Inferior parietal cortex (tissue), 1 donor: ENCODE data around the gene FGD6.
"Not testable (repeated sequence)": the region's sequence is repeated elsewhere in the genome, so short reads cannot be mapped to it uniquely, and the experiment has no call there.

Experiments
- DNase-seq: peaks from one replicate; pipeline ENCODE4 v3.0.0-alpha.2; 2016; ENCODE audit errors: extremely low spot score

The FGD6 gene

DNA sequence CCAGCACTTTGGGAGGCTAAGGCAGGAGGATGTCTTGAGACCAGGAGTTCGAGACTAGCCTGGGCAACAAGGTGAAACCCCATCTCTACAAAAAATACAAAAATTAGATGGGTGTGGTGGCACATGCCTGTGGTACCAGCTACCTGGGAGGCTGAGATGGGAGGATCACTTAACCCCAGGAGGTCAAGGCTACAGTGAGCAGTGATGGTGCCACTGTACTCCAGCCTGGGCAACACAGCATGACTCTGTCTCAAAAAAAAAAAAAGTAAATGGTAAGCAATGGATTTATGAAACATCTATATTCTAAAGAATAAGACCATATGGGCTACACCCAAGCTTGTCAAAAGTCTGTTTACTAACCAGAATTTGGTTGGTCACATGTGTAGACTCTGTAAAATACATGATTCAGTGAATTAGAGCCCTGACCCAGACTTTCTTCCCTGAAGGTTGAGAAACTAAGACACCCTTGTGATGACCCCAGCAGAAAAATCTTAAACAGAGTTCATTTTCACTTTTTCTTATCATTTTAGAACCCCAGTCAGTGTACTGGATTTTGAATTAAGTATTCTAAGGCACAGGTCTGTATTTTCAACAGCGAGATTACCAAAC is 12.1 kb downstream of the FGD6 start:
- DNase-seq = no peak

DNA sequence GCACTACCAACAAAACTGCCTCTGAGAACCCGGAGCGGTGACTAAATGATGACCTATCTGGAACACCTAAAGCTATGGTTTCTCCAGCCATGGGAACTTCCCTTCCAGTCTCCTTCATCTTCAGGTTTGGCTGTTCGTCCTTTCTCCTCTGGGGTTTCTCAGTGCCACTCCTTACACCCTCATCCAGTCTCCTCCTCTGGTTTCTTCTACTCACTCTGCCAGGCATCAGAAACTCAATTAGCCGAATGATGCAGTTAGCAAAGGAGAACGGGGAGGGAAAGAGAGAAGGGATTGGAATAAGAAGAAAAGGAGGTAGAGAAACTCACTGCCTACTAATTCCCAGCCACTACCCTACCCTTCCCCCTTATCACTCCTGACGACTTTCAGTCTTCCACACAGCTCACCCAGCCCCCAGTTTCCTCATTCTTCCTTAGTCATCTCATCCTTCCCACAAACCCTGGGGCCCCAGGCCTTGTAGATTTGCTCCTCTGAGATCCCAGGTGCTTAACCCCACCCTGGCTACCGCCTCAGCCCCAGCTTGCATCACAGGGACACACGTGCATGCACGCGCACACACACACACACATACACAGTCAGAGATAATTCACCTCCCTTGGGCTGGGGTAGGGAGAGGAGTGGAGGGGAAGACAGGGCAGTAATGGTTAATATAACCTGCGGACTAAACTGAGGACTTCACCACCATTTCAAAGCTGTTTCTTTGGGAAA is 13.0 kb downstream of the FGD6 start:
- no peak for DNase-seq

DNA sequence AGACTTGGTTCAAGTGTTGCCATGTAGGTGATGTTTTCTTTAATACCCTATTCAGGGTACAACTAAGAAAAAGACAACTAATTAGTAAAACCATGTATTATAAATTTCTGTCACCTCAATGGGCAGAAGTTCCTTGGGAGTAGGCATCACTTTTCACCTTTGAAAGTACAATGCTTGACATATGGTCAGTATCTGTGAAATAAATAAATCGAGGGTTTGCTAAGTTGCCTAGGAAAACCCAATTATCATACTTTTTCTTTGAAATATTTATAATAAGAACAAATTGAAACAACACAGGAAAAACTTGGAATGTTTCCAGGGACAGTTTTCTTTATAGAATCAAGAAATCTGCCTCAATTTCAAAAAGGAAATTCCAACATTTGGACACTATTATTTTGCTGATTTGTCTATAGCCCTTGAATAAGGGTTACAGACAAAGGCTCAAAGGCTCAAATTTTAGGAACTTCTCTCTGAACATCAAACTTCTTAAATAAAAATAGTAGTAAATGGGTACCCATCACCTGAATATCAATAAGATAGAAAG is 13.7 kb downstream of the FGD6 start:
- no peak for DNase-seq

DNA sequence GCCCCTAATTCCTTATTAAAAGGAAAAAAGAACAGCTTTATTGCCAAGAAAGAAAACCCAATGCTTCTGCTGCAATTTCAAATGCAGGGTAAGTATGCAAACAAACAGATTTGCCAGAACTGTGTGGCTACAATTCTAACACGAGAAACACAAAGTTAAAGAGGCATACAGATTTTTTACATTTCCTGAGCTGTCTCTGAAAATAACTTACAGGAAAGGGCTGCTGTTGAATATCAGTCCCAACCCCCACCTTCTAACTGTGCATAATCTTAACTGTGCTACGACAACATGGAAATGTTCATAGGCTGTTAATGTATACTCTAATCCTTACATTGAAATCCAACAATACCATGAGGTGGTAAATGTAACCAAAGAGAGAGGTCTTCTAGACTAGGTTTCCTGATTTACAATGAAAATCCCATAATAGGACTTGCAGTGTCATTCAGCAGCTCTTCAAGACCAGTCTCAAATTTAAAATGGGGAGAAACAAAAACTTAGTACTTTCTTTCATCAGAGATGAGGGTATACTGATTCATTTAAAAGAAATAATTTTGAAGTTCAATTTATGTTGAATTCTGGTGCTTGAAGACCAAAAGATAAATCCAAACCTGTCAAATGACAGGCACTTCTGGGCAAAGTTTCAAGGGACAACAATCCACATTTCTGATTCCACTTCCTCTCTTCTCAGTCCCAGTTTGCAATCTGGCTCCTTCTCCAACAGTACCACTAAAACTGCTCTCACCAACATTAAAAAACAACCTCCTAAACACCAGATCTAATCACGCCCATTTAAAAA is 14.4 kb downstream of the FGD6 start:
- no peak for DNase-seq

DNA sequence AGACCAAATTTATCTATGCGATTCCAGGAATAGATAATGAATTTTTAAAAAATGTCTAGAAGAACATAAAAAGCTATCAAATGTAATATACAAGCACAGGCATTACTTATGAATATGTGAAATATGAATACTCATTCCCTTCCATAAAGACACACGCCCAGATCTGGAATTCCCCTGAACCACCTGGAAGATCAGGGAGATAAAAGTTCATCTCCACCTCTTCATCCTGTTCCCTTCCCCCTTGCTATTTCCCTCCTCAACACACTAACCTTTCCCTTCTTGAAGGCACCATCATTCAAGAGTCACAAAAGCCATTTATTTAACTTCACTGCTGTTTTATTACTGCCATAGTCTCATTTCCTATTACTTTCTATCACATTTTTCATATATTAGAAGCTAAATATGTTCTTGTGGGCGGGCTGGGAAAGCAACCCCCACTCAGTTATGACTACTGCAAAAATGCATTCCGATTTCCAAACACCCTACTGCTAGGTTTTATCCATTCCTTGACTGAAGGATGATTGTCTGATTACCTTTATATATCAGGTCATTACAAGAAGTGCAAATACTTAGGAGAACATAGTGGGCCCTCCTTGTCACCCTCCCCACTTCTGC is 16.1 kb downstream of the FGD6 start:
- DNase-seq = no peak

DNA sequence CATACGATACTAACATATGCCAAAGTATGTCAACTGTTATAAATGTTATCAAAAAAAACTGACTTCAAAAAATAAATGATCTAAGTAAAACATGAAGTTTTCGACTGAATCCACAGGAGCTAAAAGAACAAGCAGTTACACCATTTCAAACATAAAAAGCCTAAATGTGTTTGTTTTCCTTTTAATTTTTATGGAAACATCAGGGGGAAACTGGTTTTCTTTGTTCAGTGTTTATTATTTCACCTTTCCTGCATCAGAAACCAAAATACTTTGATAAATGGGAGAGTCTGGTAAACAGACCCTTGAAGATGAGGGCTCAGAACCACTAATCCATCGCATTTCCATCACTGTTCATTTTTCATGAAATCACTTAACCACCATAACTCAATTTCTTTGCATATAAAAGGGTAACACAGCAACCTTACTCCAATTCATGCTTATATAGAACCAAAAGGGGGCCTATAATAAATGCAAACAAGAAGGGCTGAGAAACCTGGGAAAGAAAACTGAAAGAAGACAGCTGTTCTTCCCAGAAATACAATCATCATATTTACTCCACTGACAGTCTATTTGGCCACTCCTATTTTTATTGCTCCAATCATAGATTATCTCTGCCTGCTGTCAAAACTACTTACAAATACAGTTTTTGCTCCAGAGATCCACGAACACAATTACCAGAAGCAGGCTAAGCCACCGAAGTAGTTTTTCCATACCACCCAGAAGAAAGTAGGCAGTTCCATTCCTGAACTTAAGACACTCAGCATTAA is 17.0 kb downstream of the FGD6 start:
- no peak for DNase-seq

DNA sequence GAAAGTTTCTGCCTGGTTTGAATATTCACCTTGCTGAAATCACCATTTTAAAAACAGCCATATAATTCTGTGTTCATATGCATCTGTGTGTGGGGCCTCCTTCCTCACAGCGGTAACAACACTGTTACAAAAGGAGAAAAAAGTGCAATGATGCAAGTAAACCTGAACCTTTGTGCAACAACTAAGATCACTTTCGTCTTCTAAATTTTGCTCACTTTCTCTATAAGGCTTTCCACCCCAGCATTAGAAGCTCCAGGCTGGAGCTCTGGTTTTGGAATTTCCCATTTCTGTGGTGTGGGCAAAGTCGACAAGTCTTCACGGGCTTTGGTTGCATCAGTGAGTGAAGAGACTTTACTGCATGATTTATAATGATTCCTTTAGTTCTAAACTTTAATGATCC is 18.4 kb downstream of the FGD6 start:
- DNase-seq = no peak

DNA sequence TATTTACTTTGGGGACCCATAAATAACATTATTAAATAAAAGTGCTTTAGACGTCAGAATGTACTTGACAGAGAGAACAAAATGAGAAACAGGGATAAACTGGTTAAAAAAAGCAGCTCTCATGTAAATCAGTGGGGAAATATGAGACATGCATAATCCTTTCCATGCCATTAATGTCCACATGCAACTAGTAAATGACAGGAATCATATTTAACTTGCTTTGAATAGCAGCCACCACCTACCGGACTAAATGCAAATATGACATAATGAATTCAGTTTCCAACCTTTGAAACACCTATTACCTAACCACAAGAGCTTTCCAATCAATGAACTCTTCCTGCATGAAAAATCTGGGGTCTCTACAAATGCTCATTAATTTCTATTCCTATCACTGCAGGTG is 19.6 kb downstream of the FGD6 start:
- DNase-seq = no peak

DNA sequence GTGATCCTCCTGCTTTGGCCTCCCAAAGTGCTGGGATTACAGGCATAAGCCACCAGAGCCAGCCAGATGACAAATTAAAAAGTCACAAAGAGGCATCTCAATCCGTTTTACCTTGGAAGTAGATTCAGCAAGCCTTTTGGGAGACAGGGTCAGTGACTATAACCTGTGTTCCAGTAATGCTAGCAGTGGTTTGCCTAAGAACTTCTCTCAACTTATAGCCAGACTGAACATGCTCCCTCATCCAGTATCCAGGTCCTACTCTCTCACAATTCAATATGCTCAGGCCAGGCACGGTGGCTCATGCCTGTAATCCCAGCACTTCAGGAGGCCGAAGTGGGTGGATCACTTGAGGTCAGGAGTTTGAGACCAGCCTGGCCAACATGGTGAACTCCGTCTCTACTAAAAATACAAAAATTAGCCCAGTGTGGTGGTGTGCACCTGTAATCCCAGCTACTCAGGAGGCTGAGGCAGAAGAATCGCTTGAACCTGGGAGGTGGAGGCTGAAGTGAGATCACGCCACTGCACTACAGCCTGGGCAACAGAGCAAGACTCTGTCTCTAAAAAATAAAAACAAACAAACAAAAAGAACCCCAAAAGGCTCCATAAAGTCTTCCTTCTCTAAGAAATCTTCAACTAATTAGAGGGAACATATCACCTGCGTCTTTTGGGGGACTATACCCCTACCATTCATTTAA is 20.2 kb downstream of the FGD6 start:
- DNase-seq = not testable (repeated sequence)

DNA sequence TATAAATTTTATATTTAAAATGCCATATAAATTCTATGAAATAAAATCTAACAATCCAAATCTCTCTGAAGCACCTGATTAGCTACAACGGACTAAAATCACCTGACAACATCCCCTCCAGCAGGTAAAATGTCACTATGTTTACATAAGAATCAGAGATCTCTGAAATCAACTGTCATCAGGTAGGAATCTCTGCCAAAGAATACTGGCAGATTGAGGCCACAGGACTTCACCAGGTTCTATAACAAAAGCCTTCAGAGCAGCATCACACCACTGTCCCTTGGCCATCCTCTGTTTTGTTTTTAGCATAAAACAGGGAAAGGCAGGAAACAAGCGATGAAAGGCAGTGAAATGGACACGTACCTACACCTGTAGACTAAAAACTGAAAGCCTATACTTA is 22.1 kb downstream of the FGD6 start:
- DNase-seq = no peak

DNA sequence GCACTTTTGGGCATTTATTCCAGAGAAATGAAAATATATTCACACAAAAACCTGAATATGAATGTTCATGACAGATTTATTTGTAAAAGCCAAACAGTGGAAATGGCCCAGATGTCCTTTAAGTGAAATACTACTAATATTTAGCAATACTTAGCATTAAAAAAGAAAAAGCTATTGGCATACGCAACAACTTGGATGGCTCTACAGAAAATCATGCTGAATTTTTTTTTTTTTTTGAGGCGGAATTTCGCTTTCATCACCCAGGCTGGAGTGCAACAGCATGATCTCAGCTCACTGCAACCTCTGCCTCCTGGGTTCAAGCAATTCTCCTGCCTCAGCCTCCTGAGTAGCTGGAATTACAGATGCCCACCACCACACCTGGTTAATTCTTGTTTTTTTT is 24.1 kb downstream of the FGD6 start:
- no peak for DNase-seq

DNA sequence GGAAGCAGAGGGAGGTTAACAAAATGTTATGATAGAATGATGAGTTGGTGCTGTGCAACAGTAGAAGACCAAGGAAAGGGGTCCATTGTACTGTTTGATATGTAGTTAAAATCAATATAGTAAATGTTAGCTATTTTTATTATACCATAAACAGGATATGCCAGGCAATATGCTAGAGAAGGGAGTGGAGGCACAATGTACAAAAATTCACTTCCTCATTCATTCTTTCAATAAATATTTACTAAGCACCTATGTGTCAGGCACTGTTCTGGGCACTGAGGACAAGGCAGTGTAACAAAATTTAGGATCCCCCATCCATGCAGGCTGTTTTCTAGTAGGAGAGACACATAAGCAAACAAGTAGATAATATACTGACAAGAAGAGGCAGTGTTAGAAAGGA is 25.0 kb downstream of the FGD6 start:
- DNase-seq = no peak

DNA sequence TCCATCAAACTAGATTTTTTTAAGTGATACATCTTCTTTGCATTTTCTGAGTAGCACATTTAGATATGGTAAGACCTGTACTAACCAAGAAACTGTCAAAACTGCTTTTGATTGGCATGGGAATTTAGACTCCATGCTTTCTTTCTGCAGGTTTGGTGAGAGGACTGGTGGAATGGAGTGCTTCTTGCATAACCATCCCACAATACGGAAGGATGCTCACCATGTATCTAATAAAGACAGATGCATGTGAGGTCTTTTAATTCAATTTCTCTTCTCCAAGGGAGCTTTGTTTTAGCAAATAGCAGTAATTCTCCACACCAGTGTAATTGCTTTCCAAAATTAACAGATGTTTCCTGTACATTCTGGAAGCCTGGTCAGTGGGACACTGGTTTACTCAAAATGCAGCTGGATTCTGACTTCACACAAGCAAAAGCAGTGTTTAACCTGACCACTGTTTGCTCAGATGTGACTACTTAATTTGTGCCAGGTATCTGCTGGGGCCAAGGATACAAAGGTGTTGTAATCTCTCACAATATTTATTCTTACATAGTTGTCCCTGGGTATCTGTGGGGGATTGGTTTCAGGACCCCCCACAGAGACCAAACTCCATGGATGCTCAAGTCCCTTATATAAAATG is 26.1 kb downstream of the FGD6 start:
- DNase-seq = no peak

DNA sequence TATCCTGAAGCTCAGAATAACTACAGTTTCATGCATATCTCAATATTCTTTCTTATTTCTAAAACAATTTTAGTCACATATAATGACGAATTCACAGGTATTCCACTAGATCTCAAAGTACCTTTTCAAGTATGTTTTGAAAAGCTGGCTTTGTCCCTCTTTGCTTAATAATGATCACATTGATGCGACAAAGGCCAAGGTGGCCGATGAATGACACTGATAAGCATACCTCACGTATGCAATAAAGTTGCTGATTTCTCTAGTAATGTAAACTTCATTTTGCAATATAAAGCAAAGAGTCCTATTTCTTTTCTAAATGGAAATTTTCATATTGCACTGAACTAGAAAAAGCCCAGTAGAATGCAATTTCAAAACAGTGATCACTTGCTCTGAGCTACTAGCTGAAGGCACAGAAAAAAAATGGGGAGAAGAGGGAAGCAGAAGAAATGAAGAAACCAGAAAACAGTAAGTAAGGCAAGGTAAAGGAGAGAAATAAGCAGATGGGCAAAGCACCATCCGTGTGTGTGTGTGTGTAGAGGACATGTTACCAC is 29.3 kb downstream of the FGD6 start:
- no peak for DNase-seq

DNA sequence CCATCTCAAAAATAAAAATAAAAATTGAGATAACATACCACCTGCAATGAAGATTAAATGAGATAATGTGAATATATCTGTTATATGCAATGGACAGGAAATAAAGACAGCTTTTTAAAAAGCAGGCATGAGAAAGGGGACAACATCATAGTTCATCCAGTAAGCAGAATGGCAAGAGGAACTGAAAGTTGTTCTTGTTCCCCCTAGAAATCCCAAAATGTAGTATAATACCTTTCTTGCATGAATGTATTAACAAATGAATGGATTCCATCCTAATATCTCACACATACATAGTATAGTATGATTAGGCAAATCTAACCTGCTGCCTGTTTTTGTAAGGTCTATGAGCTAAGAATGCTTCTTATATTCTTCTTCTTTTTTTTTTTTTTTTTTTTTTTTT is 31.4 kb downstream of the FGD6 start:
- DNase-seq = no peak

DNA sequence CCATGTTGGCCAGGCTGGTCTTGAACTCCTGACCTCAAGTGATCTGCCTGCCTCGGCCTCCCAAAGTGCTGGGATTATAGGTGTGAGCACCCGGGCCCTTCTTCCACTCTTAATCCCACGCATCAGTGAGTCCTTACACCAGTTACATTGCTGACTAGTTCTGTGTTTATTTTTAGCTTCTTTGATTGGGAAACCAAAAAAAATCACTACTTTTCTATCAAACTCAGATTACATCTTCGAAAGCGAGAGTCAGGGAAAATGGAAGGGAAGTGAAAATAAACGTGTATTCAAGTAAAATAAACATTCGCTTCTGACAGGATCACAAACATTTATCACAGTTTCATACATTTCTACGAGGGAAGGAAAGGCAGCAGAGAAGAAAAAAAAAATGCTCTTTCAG is 32.2 kb downstream of the FGD6 start:
- no peak for DNase-seq

DNA sequence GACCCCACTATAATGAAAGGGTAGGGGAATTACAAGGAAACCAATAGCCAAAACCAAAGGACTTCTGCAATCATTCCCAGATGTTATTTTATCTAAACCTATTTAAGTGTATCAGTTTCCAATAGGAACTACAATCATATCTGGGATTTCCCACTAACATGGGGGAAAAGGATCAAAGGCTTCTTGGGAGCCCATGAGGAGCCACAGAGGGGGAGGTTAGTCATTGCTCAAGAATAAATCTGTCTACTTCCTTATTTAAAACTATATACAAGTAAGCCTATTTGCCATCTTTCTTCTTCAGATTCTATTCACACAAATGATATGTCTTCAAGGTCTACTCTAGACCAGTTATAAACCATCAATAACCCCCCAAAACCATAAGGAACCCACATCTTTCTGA is 33.1 kb downstream of the FGD6 start:
- DNase-seq = no peak

DNA sequence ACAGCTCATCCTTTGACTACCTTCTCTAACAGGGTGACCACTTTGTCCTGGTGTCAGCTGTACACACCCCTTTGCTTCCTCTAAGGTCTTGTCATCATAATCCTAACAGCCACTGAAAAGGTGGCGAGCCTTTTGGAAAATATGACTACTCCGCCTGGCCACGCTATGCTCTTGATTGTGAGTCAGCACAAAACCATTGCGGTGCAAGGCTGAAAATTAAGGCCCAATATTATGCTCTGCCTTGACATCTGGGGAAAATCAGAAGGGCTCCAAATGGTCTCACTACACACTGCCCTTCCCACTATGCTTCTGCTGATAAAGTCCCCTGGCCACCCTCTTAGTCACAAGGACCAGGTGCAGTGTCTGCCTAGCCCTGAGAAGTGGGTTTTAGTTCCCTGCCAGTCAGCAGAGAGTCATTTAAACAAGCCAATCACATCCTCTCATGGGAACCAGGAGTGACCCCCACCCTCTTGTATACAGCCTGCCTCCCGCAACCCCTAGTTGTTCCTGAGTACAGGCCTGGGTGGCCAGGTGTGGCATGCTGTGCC is 34.3 kb downstream of the FGD6 start:
- no peak for DNase-seq

DNA sequence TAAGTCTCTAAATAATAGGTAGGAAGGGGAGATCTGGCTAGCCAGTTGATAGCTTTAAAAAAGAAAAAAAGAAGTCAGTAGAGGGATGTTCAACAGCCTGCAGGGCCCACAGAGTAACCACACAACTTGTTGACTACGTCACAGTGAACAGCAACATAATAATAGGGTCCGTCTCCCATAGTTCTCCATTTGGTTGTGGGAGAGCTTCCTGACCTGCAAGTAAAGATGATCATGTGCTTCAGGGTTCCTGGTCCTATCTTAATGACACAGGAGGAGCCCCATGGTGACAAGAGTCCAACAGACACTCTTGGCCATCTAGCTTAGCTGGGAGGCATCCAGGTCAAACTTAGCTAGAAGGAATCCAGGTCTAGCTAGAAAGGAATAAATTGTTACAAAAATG is 36.2 kb downstream of the FGD6 start:
- no peak for DNase-seq

DNA sequence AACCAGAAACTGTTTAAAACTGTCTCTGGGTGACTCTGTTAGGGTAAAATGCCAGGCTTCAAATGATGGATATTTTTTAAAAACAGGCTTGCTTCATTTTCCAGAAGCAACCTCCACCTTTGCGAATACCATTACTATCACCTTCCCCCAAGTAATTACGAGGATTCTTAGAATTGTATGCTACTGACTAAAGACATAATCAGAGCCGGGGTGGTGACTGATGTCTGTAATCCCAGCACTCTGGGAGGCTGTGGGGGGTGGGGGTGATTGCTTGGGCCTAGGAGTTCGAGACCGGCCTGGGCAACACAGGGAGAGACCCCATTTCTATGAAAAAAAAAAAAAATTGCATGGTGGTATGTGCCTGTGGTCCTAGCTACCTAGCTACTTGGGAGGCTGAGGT is 38.3 kb downstream of the FGD6 start:
- no peak for DNase-seq
